ENCODE results near the gene FGF1.

- TF ChIP-seq CTCF (IDR thresholded peaks at IDR 0.05) = no peak
- no peak for TF ChIP-seq POLR2A (IDR thresholded peaks at IDR 0.05)
Observed at GRCh38 chr5:142576303-142576702, 109.6 kb downstream of the FGF1 start.
